H1 (cell line): ENCODE data around the gene CTNND2.

Experiments used
- CBX8 ChIP-seq: fragments of 300-800, 300-1000 bp; sonication (generic); IDR thresholded peaks from 2 replicates; pipeline ENCODE4 v1.7.1; 2016; ENCODE audit warnings: low read depth, low read length, borderline replicate concordance
- CREB1 ChIP-seq: IDR thresholded peaks from 2 replicates; pipeline ENCODE4 v1.6.1; 2012; ENCODE audit warnings: inconsistent platforms
- EGR1 ChIP-seq: IDR thresholded peaks from 2 replicates; pipeline ENCODE4 v1.6.1; 2011; ENCODE audit warnings: low read depth, low read length, borderline replicate concordance
- EZH2 ChIP-seq: fragments of 200-600 bp; sonication (generic); IDR thresholded peaks from 2 replicates; pipeline ENCODE4 v1.7.1; 2012; ENCODE audit warnings: low read depth, mild to moderate bottlenecking, moderate library complexity, low read length, inconsistent platforms; ENCODE audit not compliant: severe bottlenecking
- GABPA ChIP-seq: IDR thresholded peaks from 2 replicates; pipeline ENCODE4 v1.6.1; 2011; ENCODE audit warnings: mild to moderate bottlenecking, low read length, moderate library complexity, borderline replicate concordance; ENCODE audit not compliant: insufficient read depth
- POLR2A ChIP-seq, 2 experiments: IDR thresholded peaks; 1 replicate in 1 of 2; 2 replicates in 1 of 2; pipeline ENCODE4 v1.6.1; 2011; ENCODE audit warnings: low read depth in 2 of 2, low read length in 2 of 2, mild to moderate bottlenecking in 2 of 2; ENCODE audit errors: control extremely low read depth in 1 of 2
- RAD21 ChIP-seq, 2 experiments: IDR thresholded peaks in 1 of 2; conservative IDR thresholded peaks in 1 of 2; 2 replicates each; pipeline ENCODE4 v1.6.1; 2011; ENCODE audit warnings: low read depth in 2 of 2, low read length in 2 of 2, improper control_type of control experiment in 1 of 2, inconsistent platforms in 1 of 2, mild to moderate bottlenecking in 1 of 2, moderate library complexity in 1 of 2
- RBBP5 ChIP-seq: IDR thresholded peaks from 2 replicates; pipeline ENCODE4 v1.7.1; 2012; ENCODE audit warnings: low read depth, mild to moderate bottlenecking, inconsistent platforms, low read length, moderate library complexity, borderline replicate concordance
- RXRA ChIP-seq: IDR thresholded peaks from 2 replicates; pipeline ENCODE4 v1.6.1; 2011; ENCODE audit warnings: low read depth, mild to moderate bottlenecking, low read length, moderate library complexity; ENCODE audit not compliant: insufficient read depth
- TCF12 ChIP-seq: IDR thresholded peaks from 2 replicates; pipeline ENCODE4 v1.6.1; 2011; ENCODE audit warnings: low read depth, mild to moderate bottlenecking, low read length
- TF ChIP-seq, protein P1 (sequence below), 3 experiments: IDR thresholded peaks; 1 replicate in 2 of 3; 2 replicates in 1 of 3; pipeline versions ENCODE4 v1.5.1 to v1.6.1; 2011; ENCODE audit warnings: low read length in 3 of 3, mild to moderate bottlenecking in 3 of 3, inconsistent platforms in 2 of 3, low read depth in 1 of 3, moderate library complexity in 1 of 3; ENCODE audit not compliant: insufficient read depth in 1 of 3; ENCODE audit errors: control extremely low read depth in 1 of 3
- TF ChIP-seq, protein P2 (sequence below): IDR thresholded peaks from 2 replicates; pipeline ENCODE4 v1.6.1; 2012; ENCODE audit warnings: inconsistent platforms
- TF ChIP-seq, protein P3 (sequence below): IDR thresholded peaks from 2 replicates; pipeline ENCODE4 v1.6.1; 2011; ENCODE audit warnings: low read length, improper control_type of control experiment

DNA sequence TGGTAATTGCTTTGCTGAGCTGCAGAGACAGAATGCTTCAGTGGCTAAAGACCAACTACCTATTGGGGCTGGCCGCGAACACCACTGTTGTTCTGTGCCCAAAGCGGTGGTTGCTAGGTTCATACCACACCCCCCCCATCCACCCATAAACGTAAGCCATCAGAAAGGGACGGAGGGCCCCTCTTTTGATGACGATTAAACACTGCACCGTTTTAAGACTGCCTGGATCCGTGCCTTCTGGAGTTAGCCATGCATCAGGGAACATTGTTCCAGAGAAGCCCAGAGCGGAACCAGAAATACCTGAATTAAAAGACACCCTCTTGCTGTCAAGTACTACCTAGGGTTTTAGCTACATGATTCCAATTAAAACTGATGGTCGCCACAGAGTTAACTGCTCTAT is 774.1 kb downstream of the CTNND2 start:
- TF ChIP-seq, protein P1, sequence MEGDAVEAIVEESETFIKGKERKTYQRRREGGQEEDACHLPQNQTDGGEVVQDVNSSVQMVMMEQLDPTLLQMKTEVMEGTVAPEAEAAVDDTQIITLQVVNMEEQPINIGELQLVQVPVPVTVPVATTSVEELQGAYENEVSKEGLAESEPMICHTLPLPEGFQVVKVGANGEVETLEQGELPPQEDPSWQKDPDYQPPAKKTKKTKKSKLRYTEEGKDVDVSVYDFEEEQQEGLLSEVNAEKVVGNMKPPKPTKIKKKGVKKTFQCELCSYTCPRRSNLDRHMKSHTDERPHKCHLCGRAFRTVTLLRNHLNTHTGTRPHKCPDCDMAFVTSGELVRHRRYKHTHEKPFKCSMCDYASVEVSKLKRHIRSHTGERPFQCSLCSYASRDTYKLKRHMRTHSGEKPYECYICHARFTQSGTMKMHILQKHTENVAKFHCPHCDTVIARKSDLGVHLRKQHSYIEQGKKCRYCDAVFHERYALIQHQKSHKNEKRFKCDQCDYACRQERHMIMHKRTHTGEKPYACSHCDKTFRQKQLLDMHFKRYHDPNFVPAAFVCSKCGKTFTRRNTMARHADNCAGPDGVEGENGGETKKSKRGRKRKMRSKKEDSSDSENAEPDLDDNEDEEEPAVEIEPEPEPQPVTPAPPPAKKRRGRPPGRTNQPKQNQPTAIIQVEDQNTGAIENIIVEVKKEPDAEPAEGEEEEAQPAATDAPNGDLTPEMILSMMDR (IDR thresholded peaks at IDR 0.05; ENCODE audit: control extremely low read depth in 1 of 3, insufficient read depth in 1 of 3, low read depth in 1 of 3, low read length in 3 of 3) = no peak
- TF ChIP-seq GABPA = no peak
- TF ChIP-seq CBX8 = no peak
- TF ChIP-seq, protein P2, sequence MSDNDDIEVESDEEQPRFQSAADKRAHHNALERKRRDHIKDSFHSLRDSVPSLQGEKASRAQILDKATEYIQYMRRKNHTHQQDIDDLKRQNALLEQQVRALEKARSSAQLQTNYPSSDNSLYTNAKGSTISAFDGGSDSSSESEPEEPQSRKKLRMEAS = no peak
- no peak for TF ChIP-seq EZH2
- no peak for TF ChIP-seq RXRA
- no peak for TF ChIP-seq RAD21 (IDR thresholded peaks at IDR 0.05 in 1 of 2, conservative IDR thresholded peaks at IDR 0.05 in 1 of 2; ENCODE audit: low read depth in 2 of 2, low read length in 2 of 2)
- TF ChIP-seq EGR1 = no peak
- no peak for TF ChIP-seq RBBP5
- no peak for TF ChIP-seq POLR2A (IDR thresholded peaks at IDR 0.05; ENCODE audit: control extremely low read depth in 1 of 2, low read depth in 2 of 2, low read length in 2 of 2)
- TF ChIP-seq TCF12 = no peak
- TF ChIP-seq CREB1 = no peak
- TF ChIP-seq, protein P3, sequence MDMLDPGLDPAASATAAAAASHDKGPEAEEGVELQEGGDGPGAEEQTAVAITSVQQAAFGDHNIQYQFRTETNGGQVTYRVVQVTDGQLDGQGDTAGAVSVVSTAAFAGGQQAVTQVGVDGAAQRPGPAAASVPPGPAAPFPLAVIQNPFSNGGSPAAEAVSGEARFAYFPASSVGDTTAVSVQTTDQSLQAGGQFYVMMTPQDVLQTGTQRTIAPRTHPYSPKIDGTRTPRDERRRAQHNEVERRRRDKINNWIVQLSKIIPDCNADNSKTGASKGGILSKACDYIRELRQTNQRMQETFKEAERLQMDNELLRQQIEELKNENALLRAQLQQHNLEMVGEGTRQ = no peak
